ENCODE data around the gene YEATS4. TPM values are rescaled to one million over a fixed set of nuclear protein-coding genes. Genes with fewer than 3 reads are reported as not detected.

The YEATS4 gene
- total and polyA plus RNA-seq, 2 donors (not counting 1 experiment from before 2014, with no cell fraction given), result 17.7 to 18.0 TPM

DNA sequence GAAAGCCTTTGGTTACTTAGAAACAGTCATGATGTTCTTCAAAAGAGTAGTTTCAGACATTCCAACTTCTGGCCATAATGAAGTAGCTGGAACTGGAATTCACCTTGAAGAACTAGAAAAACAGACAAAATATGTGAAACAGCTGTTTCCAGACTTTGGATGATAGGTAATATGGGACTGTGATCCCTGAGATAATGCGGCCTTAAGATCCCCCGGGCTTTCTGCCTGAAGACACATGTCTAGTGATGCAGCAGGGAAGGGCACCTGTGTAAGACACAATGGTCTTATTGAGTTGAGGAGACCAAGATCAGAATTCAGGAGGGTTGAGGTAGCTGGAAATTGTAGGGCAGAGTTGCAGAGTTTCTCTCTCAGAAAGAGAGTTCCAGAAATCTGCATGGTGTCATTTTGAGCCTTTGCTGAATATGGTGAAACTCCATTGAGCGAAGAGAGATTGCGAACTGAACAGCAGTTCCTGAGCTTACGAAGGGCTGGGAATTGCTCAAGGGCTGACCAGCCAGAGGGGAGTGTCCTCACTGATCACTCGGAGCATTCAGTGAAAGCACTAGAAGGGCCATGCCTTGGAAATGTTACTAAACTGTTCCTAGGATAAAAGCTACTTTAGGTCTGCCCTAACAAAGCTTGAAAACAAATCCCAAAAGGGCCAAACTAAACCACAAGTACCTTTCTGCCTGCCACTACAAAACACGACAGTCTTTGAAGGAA lies 69.0 kb downstream of the YEATS4 start:
- no peaks in the 10 kb centered on the region for H3K27me3 Mint-ChIP-seq
- no peaks in the 10 kb centered on the region for H3K9me3 Mint-ChIP-seq (ENCODE audit: insufficient read depth)
- TF ChIP-seq, protein P1, sequence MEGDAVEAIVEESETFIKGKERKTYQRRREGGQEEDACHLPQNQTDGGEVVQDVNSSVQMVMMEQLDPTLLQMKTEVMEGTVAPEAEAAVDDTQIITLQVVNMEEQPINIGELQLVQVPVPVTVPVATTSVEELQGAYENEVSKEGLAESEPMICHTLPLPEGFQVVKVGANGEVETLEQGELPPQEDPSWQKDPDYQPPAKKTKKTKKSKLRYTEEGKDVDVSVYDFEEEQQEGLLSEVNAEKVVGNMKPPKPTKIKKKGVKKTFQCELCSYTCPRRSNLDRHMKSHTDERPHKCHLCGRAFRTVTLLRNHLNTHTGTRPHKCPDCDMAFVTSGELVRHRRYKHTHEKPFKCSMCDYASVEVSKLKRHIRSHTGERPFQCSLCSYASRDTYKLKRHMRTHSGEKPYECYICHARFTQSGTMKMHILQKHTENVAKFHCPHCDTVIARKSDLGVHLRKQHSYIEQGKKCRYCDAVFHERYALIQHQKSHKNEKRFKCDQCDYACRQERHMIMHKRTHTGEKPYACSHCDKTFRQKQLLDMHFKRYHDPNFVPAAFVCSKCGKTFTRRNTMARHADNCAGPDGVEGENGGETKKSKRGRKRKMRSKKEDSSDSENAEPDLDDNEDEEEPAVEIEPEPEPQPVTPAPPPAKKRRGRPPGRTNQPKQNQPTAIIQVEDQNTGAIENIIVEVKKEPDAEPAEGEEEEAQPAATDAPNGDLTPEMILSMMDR (IDR thresholded peaks at IDR 0.05), result no peak
- no peak for TF ChIP-seq EZH2 (IDR thresholded peaks at IDR 0.05; ENCODE audit: borderline replicate concordance, insufficient read depth, low read depth, low read length, poor library complexity, severe bottlenecking)
- H4K20me1 ChIP-seq (ENCODE audit: control insufficient read depth, insufficient read depth, low read length, poor library complexity, severe bottlenecking), result no peaks in the 10 kb centered on the region
- no peak overlapping the region for H2AFZ ChIP-seq (ENCODE audit: insufficient read depth, low read depth, low read length, poor library complexity, severe bottlenecking)
- no peaks in the 10 kb centered on the region for H3K27me3 ChIP-seq (replicated peaks in 1 of 4; ENCODE audit: control extremely low read depth in 1 of 4, control insufficient read depth in 3 of 4, insufficient read depth in 4 of 4, low read length in 3 of 4)
- ChIA-PET CTCF (interaction anchor here (0.6 to 0.8 kb wide), 2 partner anchors 8 to 16 kb away, joined by 3 to 4 read pairs; no protein-coding TSS in a partner anchor), POLR2A (no interaction called here)
- DNase-seq, result no peak
- H3K4me1 Mint-ChIP-seq, result no peaks in the 10 kb centered on the region
- H3K9ac ChIP-seq (ENCODE audit: low read length), result no peak overlapping the region
- no peaks in the 10 kb centered on the region for H3K36me3 ChIP-seq (replicated peaks in 1 of 2; ENCODE audit: control extremely low read depth in 1 of 2, control insufficient read depth in 1 of 2, extremely low read depth in 1 of 2, insufficient read depth in 2 of 2, low read length in 1 of 2)
- no peak overlapping the region for H3K27ac Mint-ChIP-seq
- no peak overlapping the region for H3K27ac ChIP-seq (ENCODE audit: low read length in 2 of 2)
- H3K9me3 ChIP-seq (ENCODE audit: control extremely low read depth in 1 of 3, control insufficient read depth in 2 of 3, insufficient read depth in 1 of 3, low read length in 2 of 3), result no peaks in the 10 kb centered on the region
- H3K79me2 ChIP-seq (ENCODE audit: control insufficient read depth, insufficient read depth, low read length), result no peaks in the 10 kb centered on the region
- ATAC-seq (ENCODE audit: low read depth), result no peak
- no peak overlapping the region for H3K4me2 ChIP-seq (replicated peaks; ENCODE audit: low read depth, low read length, poor library complexity, severe bottlenecking)
- no peaks in the 10 kb centered on the region for H3K4me1 ChIP-seq (ENCODE audit: control insufficient read depth in 2 of 2, insufficient read depth in 2 of 2, low read length in 2 of 2)
- 98% methylated on average over 6 of the region's 7 CpGs for WGBS (ENCODE audit: insufficient coverage)
- H3K4me3 Mint-ChIP-seq, result no peak overlapping the region
- no peak overlapping the region for H3K4me3 ChIP-seq (ENCODE audit: control extremely low read depth in 1 of 5, extremely low read depth in 1 of 5, insufficient read depth in 1 of 5, low read depth in 2 of 5, low read length in 4 of 5)
- intact Hi-C loops (cut with micrococcal nuclease), result no loop called here

DNA sequence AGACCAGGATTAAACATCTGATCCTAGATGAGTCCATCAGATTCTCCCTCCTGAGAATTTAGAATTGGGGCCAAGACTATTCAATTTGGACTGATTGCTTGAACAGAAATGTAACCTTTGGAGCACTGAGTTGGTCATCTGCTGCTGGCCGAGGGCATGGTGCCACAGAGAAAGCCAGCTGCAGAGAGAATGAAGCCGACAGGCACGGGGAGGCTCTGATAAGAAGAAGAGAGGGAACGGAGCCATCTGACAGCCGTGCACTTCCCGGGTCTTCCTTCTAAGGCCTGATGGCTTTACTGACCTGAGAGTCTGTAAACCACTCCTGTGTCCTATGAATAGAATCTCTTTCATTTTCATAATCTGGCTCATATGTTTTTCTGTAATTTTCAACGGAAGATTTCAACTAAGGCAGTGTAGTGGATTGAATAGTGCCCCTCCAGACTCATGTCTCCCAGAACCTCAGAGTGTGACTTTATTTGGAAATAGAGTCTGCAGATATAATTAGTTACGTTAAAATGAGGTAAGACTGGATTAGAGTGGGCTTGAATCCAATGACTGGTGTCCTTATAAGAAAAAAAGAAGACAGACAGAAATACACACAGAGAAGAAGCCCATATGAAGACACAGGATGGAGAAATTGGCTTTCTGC lies 71.5 kb downstream of the YEATS4 start:
- no peaks in the 10 kb centered on the region for H3K79me2 ChIP-seq (ENCODE audit: control insufficient read depth, insufficient read depth, low read length)
- H3K4me1 ChIP-seq (ENCODE audit: control insufficient read depth in 2 of 2, insufficient read depth in 2 of 2, low read length in 2 of 2), result no peaks in the 10 kb centered on the region
- ChIA-PET CTCF (no interaction called here), POLR2A (no interaction called here)
- no peaks in the 10 kb centered on the region for H3K36me3 ChIP-seq (replicated peaks in 1 of 2; ENCODE audit: control extremely low read depth in 1 of 2, control insufficient read depth in 1 of 2, extremely low read depth in 1 of 2, insufficient read depth in 2 of 2, low read length in 1 of 2)
- no peak for ATAC-seq (ENCODE audit: low read depth)
- no peak overlapping the region for H3K27ac ChIP-seq (ENCODE audit: low read length in 2 of 2)
- intact Hi-C loops (cut with micrococcal nuclease), result no loop called here
- TF ChIP-seq, protein P1 (IDR thresholded peaks at IDR 0.05), result no peak
- TF ChIP-seq EZH2 (IDR thresholded peaks at IDR 0.05; ENCODE audit: borderline replicate concordance, insufficient read depth, low read depth, low read length, poor library complexity, severe bottlenecking), result no peak
- H3K27ac Mint-ChIP-seq, result no peak overlapping the region
- H3K4me3 Mint-ChIP-seq, result no peak overlapping the region
- no peaks in the 10 kb centered on the region for H3K27me3 ChIP-seq (replicated peaks in 1 of 4; ENCODE audit: control extremely low read depth in 1 of 4, control insufficient read depth in 3 of 4, insufficient read depth in 4 of 4, low read length in 3 of 4)
- no peak overlapping the region for H3K4me2 ChIP-seq (replicated peaks; ENCODE audit: low read depth, low read length, poor library complexity, severe bottlenecking)
- H3K4me1 Mint-ChIP-seq, result no peaks in the 10 kb centered on the region
- no peak overlapping the region for H3K9ac ChIP-seq (ENCODE audit: low read length)
- H3K9me3 ChIP-seq (ENCODE audit: control extremely low read depth in 1 of 3, control insufficient read depth in 2 of 3, insufficient read depth in 1 of 3, low read length in 2 of 3), result no peaks in the 10 kb centered on the region
- H4K20me1 ChIP-seq (ENCODE audit: control insufficient read depth, insufficient read depth, low read length, poor library complexity, severe bottlenecking), result no peaks in the 10 kb centered on the region
- H2AFZ ChIP-seq (ENCODE audit: insufficient read depth, low read depth, low read length, poor library complexity, severe bottlenecking), result no peak overlapping the region
- no peaks in the 10 kb centered on the region for H3K9me3 Mint-ChIP-seq (ENCODE audit: insufficient read depth)
- 100% methylated on average over 3 of the region's 8 CpGs for WGBS (ENCODE audit: insufficient coverage)
- DNase-seq, result no peak
- no peaks in the 10 kb centered on the region for H3K27me3 Mint-ChIP-seq
- no peak overlapping the region for H3K4me3 ChIP-seq (ENCODE audit: control extremely low read depth in 1 of 5, extremely low read depth in 1 of 5, insufficient read depth in 1 of 5, low read depth in 2 of 5, low read length in 4 of 5)
